CD14-positive monocyte (primary cell): ENCODE results near the gene LAPTM4A. TPM values are rescaled to one million over a fixed set of nuclear protein-coding genes. Genes with fewer than 3 reads are reported as not detected.

Experiments used
- DNase-seq, 3 donors: peaks; one replicate each; pipeline ENCODE4 v3.0.0-alpha.2; 2011 to 2022
- H2AFZ ChIP-seq: 2 replicates; pipeline ENCODE4 v1.6.0; 2012; ENCODE audit warnings: mild to moderate bottlenecking, low read depth, low read length, inconsistent platforms; ENCODE audit not compliant: insufficient read depth, poor library complexity, severe bottlenecking
- H3K27ac ChIP-seq, 2 donors: 1 replicate in 1 of 2; 2 replicates in 1 of 2; pipeline ENCODE4 v1.5.1; 2012 to 2013; ENCODE audit warnings: low read length in 2 of 2, control low read depth in 1 of 2, inconsistent platforms in 1 of 2, low read depth in 1 of 2, mild to moderate bottlenecking in 1 of 2
- H3K27me3 ChIP-seq, 2 donors: one replicate each; pipeline versions ENCODE4 v1.6.0 to v1.6.1; 2011 to 2013; ENCODE audit warnings: low read length in 2 of 2; ENCODE audit not compliant: control insufficient read depth in 2 of 2, insufficient read depth in 2 of 2
- H3K36me3 ChIP-seq, 2 donors: replicated peaks in 1 of 2; 1 replicate in 1 of 2; 2 replicates in 1 of 2; pipeline versions ENCODE4 v1.5.1 to v1.6.1; 2012 to 2013; ENCODE audit warnings: low read length in 2 of 2, control low read depth in 1 of 2, inconsistent platforms in 1 of 2, mild to moderate bottlenecking in 1 of 2; ENCODE audit not compliant: insufficient read depth in 2 of 2, control insufficient read depth in 1 of 2
- H3K4me1 ChIP-seq, 2 donors: 1 replicate in 1 of 2; 2 replicates in 1 of 2; pipeline versions ENCODE4 v1.5.1 to v1.6.1; 2012 to 2013; ENCODE audit warnings: low read length in 2 of 2, control low read depth in 1 of 2, inconsistent platforms in 1 of 2, mild to moderate bottlenecking in 1 of 2, moderate library complexity in 1 of 2; ENCODE audit not compliant: insufficient read depth in 2 of 2, control insufficient read depth in 1 of 2
- H3K4me2 ChIP-seq: replicated peaks from 2 replicates; pipeline ENCODE3; 2012; ENCODE audit warnings: low read length, moderate library complexity, mild to moderate bottlenecking; ENCODE audit not compliant: poor library complexity, severe bottlenecking; ENCODE audit errors: extremely low read depth
- H3K4me3 ChIP-seq, 3 experiments: fragments of 200-600 bp in 1 of 3; sonication (generic) in 1 of 3; replicated peaks in 1 of 3; 1 replicate in 2 of 3; 2 replicates in 1 of 3; pipeline ENCODE4 v1.5.1; 2011 to 2013; ENCODE audit warnings: low read length in 3 of 3, mild to moderate bottlenecking in 3 of 3, control low read depth in 2 of 3, low read depth in 2 of 3, inconsistent platforms in 1 of 3, moderate library complexity in 1 of 3
- H3K79me2 ChIP-seq: 2 replicates; pipeline ENCODE4 v1.6.0; 2012; ENCODE audit warnings: mild to moderate bottlenecking, control low read depth, inconsistent platforms, low read length, moderate library complexity; ENCODE audit not compliant: insufficient read depth
- H3K9ac ChIP-seq: 2 replicates; pipeline ENCODE4 v1.6.0; 2017; ENCODE audit warnings: low read length, mild to moderate bottlenecking; ENCODE audit not compliant: insufficient read depth, poor library complexity, severe bottlenecking
- H3K9me3 ChIP-seq, 2 donors: replicated peaks in 1 of 2; 1 replicate in 1 of 2; 2 replicates in 1 of 2; pipeline versions ENCODE4 v1.5.1 to v1.6.1; 2012 to 2013; ENCODE audit warnings: low read length in 2 of 2, control low read depth in 1 of 2; ENCODE audit not compliant: control insufficient read depth in 1 of 2, insufficient read depth in 1 of 2
- H4K20me1 ChIP-seq: 2 replicates; pipeline ENCODE4 v1.6.0; 2012; ENCODE audit warnings: mild to moderate bottlenecking, low read length, control low read depth, moderate library complexity; ENCODE audit not compliant: insufficient read depth
- H3K27ac Mint-ChIP-seq, 7 donors: one replicate each; pipeline ENCODE4 v1.8.0; 2020; ENCODE audit warnings: mild to moderate bottlenecking in 7 of 7, mixed read lengths in 7 of 7, moderate library complexity in 6 of 7, inconsistent platforms in 2 of 7
- H3K27me3 Mint-ChIP-seq, 3 donors: one replicate each; pipeline ENCODE4 v1.8.0; 2021 to 2022; ENCODE audit warnings: low read depth in 3 of 3, mild to moderate bottlenecking in 3 of 3, mixed read lengths in 3 of 3, moderate library complexity in 3 of 3, inconsistent platforms in 1 of 3
- H3K36me3 Mint-ChIP-seq, 2 donors: one replicate each; pipeline ENCODE4 v1.8.0; 2020; ENCODE audit warnings: mixed read lengths in 2 of 2, inconsistent platforms in 1 of 2, mild to moderate bottlenecking in 1 of 2
- H3K4me1 Mint-ChIP-seq: one replicate; pipeline ENCODE4 v1.8.0; 2020; ENCODE audit warnings: mild to moderate bottlenecking, mixed read lengths
- H3K4me3 Mint-ChIP-seq, 2 donors: one replicate each; pipeline ENCODE4 v1.8.0; 2020; ENCODE audit warnings: mild to moderate bottlenecking in 2 of 2, mixed read lengths in 2 of 2, moderate library complexity in 1 of 2
- H3K9me3 Mint-ChIP-seq, 7 donors: one replicate each; pipeline ENCODE4 v1.8.0; 2020 to 2022; ENCODE audit warnings: mixed read lengths in 7 of 7, mild to moderate bottlenecking in 6 of 7, moderate library complexity in 6 of 7, inconsistent platforms in 2 of 7
- WGBS: methylation state at CpG from one replicate; pipeline ENCODE4 v1.1.5; 2013; ENCODE audit warnings: missing lambda C conversion rate; ENCODE audit not compliant: insufficient coverage; 5-methylcytosine and 5-hydroxymethylcytosine counted together
- intact Hi-C, 2 donors: fragments of 100-400 bp; cut with micrococcal nuclease; formaldehyde crosslinking; loops; one replicate each; pipeline versions ENCODE4 v1.15.0 to v1.15.1; 2023
- polyA plus RNA-seq, 3 donors: library from polyadenylated mRNA; depleted of rRNA in 1 of 3; unstranded in 2 of 3; stranded (reverse) in 1 of 3; fragments of 300-500 nt in 2 of 3; fragments of >200 nt in 1 of 3; fragmentation: Illumina TruSeq in 2 of 3; gene quantifications; 1 replicate in 2 of 3; 2 replicates in 1 of 3; pipeline ENCODE4 v1.2.3, GENCODE V29; 2012 to 2021
- TF ChIP-seq, protein P1 (sequence below): fragments of 200-600 bp; IDR thresholded peaks from one replicate; pipeline ENCODE4 v1.8.0; 2022; ENCODE audit warnings: antibody characterized with exemption, mild to moderate bottlenecking

LAPTM4A gene
- polyA plus RNA-seq, 3 donors = 182 to 442 (median 421) TPM

DNA sequence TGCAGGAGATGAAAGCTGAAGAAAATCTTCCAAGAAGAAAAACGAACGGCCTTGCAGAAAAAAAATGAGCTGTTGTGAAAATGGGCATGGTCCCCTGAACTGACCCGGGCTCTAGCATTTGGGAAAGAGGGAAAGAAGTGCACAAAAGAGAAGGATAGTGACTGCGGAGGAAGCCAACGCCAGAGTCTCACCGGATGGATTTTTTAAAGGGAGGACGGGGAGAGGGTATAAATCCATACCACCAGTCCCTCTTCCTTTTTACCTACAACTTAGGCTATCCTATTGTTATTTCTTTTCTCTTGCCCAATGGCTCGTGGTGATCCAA lies 62.1 kb downstream of the LAPTM4A start:
- H3K27me3 ChIP-seq = peaks cover 18 to 30% of the 10 kb centered on the region in 2 donors
- peaks cover 16% of the 10 kb centered on the region for H3K4me1 Mint-ChIP-seq
- no peaks in the 10 kb centered on the region for H3K36me3 Mint-ChIP-seq
- H3K4me3 ChIP-seq = peak overlapping the region; percentile 70 to 87 (median 77)
- intact Hi-C loops = no loop called here
- no peaks in the 10 kb centered on the region for H3K9me3 ChIP-seq
- peak overlapping the region; percentile 57 for H3K9ac ChIP-seq
- TF ChIP-seq, protein P1, sequence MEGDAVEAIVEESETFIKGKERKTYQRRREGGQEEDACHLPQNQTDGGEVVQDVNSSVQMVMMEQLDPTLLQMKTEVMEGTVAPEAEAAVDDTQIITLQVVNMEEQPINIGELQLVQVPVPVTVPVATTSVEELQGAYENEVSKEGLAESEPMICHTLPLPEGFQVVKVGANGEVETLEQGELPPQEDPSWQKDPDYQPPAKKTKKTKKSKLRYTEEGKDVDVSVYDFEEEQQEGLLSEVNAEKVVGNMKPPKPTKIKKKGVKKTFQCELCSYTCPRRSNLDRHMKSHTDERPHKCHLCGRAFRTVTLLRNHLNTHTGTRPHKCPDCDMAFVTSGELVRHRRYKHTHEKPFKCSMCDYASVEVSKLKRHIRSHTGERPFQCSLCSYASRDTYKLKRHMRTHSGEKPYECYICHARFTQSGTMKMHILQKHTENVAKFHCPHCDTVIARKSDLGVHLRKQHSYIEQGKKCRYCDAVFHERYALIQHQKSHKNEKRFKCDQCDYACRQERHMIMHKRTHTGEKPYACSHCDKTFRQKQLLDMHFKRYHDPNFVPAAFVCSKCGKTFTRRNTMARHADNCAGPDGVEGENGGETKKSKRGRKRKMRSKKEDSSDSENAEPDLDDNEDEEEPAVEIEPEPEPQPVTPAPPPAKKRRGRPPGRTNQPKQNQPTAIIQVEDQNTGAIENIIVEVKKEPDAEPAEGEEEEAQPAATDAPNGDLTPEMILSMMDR = no peak
- peak overlapping the region; percentile 88 to 93 for H3K4me3 Mint-ChIP-seq
- no peak overlapping the region for H3K27ac ChIP-seq
- H3K27me3 Mint-ChIP-seq = peaks cover 8 to 21% (median 11%) of the 10 kb centered on the region in 3 donors
- peak overlapping the region; percentile 89 for H3K4me2 ChIP-seq
- peaks cover 0 to 3% (median 0%) of the 10 kb centered on the region in 7 donors for H3K9me3 Mint-ChIP-seq
- no peaks in the 10 kb centered on the region for H3K36me3 ChIP-seq
- no peak for DNase-seq
- no peaks in the 10 kb centered on the region for H3K79me2 ChIP-seq
- peak overlapping the region; percentile 97 for H2AFZ ChIP-seq
- H3K4me1 ChIP-seq = peaks cover 15 to 23% of the 10 kb centered on the region in 2 donors
- 38% methylated on average over 2 of the region's 8 CpGs for WGBS
- no peaks in the 10 kb centered on the region for H4K20me1 ChIP-seq
- peak overlapping the region in 6 of 7 donors; percentile 53 to 80 (median 80) for H3K27ac Mint-ChIP-seq

DNA sequence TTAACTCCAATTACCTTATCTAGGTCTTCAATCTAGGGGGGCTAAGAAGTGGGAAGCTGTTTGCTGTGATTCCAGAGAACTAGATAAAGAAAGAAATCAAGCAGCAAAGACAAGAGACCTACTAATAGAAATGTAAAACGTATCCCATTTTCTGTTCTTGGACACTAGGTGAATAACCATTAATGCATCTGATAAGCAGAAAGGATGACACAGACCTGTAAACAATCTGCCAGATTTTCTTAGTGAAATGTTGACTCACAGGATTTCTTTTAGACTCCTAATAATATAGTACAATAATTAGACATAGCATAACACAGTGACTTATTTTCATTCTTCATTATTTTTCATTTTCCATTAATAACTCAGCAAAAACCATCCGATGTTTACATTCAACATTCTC lies 62.8 kb downstream of the LAPTM4A start:
- Histone ChIP-seq H3K27me3 (peaks cover 15 to 25% of the 10 kb centered on the region in 2 donors), H3K4me3 (no peak overlapping the region), H4K20me1 (no peaks in the 10 kb centered on the region), H3K36me3 (no peaks in the 10 kb centered on the region), H3K9ac (no peak overlapping the region), H3K4me2 (no peak overlapping the region), H2AFZ (no peak overlapping the region), H3K9me3 (no peaks in the 10 kb centered on the region), H3K27ac (no peak overlapping the region), H3K79me2 (no peaks in the 10 kb centered on the region), H3K4me1 (peaks cover 15 to 23% of the 10 kb centered on the region in 2 donors)
- Mint-ChIP-seq H3K36me3 (no peaks in the 10 kb centered on the region), H3K27ac (no peak overlapping the region), H3K27me3 (peaks cover 8 to 21% (median 11%) of the 10 kb centered on the region in 3 donors), H3K9me3 (peaks cover 0 to 3% (median 0%) of the 10 kb centered on the region in 7 donors), H3K4me3 (no peak overlapping the region), H3K4me1 (peaks cover 16% of the 10 kb centered on the region)
- TF ChIP-seq, protein P1 = no peak
- intact Hi-C loops = no loop called here
- WGBS = no CpG with 5 or more reads among the region's 2 CpGs
- no peak for DNase-seq
